ENCODE data around the gene CCDC86. TPM values are rescaled to one million over a fixed set of nuclear protein-coding genes. Genes with fewer than 3 reads are reported as not detected.

CCDC86 gene
- total RNA-seq, 1 experiment from 2014 or later, result 16.0 TPM

- DNase-seq (ENCODE audit: low read depth), result no peak
These were observed 11.4 kb downstream of the CCDC86 start for GRCh38 chr11:60852982-60853950.

DNA sequence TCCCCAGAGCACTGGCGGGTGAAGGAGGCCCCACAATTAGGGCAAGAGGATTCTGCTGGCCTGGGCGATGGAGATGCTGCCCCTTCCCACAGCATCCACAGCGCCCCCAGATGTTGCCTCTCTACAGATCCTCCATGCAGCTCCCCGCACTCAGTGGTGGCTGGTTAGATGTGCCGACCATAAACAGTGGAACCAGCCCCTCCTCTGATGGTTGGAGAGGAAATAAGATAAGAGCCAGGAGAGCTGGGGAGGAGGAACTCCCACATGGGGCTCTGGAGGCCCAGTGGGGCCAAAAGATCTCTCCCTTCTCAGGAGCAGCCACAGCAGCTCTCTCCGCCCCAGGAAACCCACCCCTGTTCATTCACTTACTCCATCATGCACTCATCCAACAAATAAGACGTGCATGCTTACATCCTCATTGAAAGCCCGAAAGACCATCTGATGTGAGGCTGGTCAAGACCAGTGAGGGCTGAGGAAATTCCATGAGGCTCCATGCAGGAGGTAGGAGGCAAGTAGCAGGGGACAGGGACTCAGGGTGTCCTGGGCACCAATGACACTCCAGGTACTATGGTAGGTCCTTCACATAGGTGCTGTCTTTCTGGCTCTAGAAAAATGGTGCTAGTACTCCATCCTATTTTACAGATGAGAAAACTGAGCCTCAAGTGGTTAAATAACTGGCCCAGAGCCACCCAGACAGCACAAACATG is 12.4 kb downstream of the CCDC86 start:
- no peak for DNase-seq (ENCODE audit: low read depth)

DNA sequence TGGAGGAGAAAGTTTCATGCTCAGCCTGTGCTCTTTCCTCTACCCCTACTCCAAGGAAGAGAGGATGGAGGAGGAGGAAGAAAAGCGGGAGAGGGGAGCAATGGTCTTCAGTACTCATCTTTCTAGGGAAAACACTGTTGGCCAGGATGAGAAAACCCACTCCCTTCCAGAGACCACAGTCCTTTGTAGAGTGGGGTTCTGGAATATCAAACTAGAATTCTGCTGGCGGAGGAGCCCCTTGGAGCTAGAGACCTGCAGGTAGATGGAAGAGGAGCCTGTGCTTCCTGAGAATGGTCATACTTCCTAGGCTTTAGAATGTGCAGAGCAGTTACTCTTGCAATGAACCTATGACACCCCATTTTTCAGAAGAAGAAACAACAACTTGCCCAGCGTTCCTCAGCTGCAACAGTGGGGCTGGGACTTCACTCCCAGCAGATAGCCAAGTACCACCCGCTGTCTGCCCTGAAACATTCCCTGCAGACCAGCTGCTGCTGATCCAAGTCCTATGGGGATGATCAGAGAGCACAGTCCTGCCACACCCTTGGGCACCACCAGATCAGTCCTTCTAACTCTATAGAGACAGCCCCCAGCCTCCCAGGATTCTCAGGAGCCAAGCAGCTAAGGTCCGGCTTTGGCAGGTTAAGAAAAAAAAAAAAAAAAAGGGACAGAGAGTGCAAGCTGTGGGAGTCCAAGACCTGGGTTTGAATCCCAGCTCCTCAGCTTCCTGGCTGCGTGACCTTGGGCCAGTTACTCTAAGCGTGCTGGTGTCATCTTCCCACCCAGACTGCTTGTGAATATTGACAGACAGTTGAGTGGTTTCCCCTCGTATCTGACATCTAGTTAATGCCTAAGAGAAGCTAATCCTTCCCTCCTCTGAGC is 13.2 kb downstream of the CCDC86 start:
- DNase-seq (ENCODE audit: low read depth), result no peak

- no peak for DNase-seq (ENCODE audit: low read depth)
These were observed 14.1 kb downstream of the CCDC86 start, which contains the start of gene PTGDR2 for GRCh38 chr11:60855726-60856633. Gene PTGDR2 (minus strand): TSS chr11:60855950. CDS start chr11:60853722, 2,228 bp downstream.

DNA sequence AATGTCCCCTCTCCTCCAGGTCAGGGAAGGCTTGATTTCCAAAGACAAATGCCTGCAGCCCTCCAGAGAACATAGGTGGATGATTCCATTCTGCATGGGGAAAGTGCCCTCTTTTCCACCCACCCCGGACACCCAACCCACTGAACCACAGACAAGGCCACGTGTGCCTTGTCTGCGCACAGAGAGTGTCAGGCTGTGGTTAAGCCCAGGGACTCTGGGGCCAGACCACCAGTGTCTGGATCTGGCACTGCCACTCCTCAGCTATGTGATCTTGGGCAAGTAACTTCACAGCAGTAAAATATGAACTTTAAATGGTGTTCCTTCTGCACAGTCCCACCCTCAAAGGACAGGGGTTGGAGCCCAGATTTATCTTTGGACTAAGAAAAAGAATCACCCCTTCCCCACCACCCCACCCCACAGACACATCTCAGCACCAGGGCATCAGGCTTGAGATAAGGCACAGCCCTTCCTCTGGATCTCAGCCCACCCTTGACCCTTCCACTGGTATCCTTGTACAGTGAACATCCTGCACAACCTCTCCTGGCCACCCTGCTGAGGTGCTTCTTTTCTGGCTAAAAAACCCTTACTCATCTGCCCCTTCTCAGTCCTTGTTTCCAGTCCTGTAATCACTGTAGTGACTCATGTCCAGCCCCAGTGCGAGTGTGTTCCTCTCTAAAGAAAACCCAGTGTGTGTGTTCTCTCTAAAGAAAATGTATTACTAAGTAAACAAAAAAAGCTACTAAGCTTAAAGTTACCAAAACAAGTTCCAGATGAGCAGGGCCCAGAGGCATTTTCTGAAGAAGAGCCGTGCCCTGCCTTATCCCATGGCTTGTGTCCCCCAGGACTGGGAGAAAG is 15.7 kb downstream of the CCDC86 start:
- no peak for DNase-seq (ENCODE audit: low read depth)

DNA sequence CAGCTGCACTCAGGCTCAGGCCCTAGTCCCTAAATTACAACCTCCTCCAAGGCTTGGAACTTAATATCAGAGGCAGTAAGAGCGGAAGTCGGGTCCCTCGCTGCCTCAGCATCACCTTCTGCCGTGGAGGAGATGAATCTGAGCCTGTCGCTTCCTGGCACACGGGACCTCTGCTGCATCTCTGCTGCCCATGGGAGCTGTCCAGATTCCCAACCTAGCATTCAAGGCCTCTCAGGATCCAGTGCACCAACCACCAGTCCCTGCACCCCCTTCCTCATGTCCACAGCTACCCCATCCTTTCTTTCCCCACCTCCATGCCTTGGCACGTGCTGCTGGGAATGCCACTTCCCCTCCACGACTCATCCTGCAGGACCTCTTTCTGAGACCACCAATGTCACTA is 16.3 kb downstream of the CCDC86 start:
- no peak for DNase-seq (ENCODE audit: low read depth)

DNA sequence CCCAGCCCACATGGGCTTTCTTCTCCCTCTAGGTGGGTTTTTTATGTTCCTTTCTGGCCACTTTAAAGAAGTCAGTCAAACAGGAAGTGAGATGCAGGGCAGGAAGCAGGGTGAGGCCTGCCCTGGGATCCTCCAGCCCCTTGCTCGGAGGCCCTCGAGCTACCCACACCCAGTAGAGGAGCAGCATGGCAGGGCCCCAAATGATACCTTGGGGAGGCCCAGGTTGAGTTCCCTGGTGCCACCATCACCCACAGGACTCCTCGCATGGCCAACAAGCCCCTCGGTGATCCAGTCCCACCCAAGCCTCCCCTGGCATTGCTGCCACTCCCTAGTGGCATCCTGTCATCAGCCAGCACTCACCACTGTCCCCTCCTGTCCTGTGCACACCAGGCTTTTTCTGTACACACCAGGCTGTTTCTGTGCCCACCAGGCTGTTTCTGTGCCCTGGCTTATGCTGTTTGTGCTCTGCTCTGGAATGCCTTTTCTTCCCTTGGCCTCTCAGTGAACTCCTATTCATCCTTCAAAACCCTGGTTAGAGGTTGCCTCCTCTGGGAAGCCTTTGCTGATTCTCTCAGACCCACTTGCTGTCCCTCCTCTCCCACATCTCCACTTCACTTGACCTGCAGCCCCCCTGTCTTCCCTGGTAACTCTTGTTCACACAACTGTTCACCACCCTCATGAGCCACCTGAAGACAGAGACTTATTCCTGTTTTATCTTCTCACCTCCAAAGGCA is 17.0 kb downstream of the CCDC86 start:
- no peak for DNase-seq (ENCODE audit: low read depth)

- no peak for DNase-seq (ENCODE audit: low read depth)
These were observed 17.8 kb downstream of the CCDC86 start for GRCh38 chr11:60859616-60860250.

- DNase-seq (ENCODE audit: low read depth), result no peak
These were observed 19.0 kb downstream of the CCDC86 start for GRCh38 chr11:60860943-60861342.

DNA sequence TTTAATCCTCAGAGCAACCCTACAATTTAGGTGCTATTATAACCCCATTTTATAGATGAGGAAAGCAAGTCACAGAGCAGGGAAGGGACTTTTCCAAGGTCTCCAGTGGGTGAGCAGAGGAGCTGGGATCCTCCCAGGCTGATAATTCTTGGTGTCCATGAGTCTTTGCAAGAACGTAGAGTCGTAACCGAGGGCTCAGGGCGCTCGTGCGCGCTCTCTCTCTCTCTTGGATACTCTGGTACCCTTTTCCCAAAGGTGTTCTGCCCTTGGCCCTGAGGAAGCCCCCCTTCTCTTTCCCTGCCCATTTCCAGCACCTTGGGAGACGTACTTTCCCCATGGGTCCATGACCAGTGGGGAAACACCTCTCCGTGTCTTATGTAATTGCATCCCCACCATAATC is 20.3 kb downstream of the CCDC86 start:
- no peak for DNase-seq (ENCODE audit: low read depth)

- DNase-seq (ENCODE audit: low read depth), result no peak
These were observed 21.9 kb downstream of the CCDC86 start for GRCh38 chr11:60863550-60864521.

DNA sequence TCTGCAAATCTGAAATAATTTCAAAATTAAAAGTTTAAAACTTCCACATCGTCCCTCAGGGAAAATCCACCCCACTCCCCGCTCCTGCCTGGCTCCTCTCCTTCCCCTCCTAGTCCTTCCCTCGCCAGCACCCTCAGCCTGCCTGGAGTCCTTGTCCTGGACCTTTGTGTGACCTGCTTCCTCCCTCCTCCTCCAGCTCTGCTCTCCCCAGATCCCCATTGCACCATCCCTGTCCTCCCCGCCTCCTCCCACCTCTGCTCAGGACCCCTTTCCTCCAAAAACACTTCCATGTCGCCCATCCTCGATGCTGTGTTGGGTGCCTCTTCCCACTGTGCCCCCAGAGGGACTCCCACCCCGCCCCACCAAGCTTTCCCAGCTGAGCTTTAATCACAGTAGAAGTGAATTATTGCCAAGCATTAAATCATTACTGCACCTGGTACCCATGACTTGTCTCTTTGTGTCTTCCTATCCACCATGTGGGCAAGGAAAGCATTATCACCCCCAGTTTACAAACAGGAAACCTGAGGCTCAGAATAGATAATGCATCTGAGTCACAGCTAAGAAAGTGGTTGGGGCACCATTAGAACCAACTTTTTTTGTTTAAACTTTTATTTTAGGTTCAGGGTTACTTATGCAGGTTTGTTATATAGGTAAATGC is 23.1 kb downstream of the CCDC86 start:
- no peak for DNase-seq (ENCODE audit: low read depth)

DNA sequence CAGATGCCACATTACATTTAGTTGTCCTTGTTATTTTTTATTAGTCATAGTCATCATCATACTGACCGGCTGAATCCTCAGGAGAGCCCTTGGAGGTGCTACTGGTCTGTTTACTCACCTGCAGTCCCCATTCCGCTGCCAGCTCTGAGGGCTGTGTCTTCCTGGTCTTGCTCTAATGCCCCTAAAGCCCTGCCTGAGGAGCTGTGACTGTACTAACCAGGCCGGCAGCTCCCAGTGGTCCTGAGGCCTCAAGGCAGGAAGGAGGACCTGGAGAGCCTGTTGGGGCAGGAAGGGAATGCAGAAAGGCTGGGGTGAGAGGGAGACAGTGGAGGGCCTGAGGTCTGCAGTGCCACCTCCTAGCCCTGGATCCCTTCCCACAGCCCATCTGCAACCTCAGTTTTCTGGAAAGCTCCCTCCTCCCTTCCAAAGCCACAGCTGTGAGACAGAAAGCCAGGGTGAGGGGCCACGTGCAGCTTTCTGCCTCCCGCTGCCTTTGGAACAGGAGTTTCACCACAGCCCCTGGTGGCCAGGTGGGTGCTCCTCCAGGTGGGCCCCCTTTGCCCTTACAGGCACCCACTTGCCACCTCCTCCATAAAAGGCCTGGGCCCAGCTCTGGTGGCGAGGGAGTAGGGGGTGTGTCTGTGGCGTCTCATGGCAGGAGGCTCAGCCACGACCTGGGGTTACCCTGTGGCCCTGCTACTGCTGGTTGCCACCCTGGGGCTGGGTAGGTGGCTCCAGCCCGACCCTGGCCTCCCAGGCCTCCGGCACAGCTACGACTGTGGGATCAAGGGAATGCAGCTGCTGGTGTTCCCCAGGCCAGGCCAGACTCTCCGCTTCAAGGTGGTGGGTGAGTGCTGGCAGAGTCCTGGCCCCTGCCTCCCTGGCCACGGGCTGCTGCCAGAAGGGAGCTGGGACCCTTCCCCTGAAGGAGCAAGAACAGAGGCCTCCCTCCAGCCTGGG is 25.3 kb downstream of the CCDC86 start, which contains the start of gene ZP1:
Gene ZP1 (plus strand): TSS at position 632 of the 960 bp plus-strand sequence. CDS start 20 bp downstream, at position 652.
- no peak for DNase-seq (ENCODE audit: low read depth)

DNA sequence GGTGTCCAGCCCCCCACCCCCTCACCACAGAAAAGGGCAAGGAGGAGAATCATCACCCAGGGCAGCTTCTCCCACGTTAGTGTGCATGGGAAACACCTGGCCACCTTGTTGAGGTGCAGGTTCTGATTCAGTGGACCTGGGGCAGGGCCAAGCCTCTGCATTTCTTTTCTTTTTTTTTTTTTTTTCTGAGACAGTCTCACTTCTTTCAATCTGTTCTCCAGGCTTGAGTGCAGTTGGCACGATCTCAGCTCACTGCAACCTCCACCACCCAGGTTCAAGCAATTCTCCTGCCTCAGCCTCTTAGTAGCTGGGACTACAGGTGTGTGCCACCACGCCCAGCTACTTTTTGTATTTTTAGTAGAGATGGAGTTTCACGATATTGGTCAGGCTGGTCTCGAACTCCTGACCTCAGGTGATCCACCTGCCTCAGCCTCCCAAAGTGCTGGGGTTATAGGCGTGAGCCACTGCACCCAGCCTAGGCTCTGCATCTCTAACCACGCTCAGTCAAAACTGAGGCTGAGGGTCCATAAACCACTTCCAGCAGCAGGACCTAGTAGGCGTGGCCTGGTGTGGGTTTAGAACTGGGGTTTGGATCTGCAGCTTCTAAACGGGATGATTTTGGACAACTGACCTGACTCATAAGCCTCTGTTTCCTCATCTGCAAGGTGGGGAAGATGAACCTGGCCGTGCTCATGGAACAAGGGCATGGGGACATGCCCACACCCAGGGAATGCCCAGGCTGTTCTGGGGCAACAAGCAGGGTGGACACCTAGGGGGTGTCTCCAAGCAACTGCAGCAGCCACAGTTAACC is 26.2 kb downstream of the CCDC86 start:
- no peak for DNase-seq (ENCODE audit: low read depth)
